Eye (tissue), 1 donor: Measurements from ENCODE around the gene MBD3.

Source experiments
- DNase-seq: peaks from one replicate; pipeline ENCODE4 v3.0.0-alpha.2; 2015

The MBD3 gene

DNA sequence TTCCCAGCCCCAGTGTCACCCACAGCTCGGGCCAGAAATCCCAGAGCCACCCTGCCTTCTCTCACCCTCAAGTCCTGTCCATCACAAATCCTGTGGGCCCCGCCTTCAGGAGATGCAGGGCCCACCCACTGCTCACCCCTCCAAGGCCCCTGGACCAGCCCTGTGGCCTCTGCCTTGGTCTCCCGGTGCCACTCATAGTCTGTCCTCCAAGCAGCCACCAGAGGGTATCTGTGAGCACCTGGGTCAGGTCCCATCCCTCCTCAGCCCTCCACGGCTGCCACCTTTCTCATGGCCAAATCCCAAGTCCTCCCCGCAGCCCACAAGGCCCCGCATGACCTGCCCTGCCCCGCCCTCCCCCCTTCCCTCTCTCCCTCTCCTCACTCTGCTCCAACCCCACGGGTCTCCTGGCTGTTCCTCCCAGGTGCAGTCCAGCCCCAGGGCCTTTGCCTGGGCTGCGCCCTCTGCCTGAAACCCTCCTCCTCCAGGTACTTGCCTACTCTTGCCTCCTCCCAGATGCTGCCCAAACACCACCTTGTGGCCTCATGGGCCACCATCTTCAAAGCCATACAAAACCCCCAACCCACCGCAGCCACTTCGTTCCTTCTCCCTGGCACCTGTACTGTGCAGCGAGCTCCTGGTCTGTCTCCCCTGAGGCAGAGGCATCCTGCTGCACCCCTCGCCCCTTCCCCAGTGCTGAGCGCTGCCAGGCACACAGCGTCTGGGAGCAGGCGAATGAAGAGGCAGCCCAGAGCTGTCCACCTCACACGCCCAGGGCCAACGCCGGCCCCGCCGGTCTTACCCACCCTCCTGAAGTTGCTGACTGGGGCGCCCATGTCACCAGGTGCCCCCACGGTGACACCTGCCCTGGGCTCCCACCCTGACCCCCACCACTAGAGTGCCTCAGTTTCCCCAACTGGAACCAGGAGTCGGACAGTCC, 25.8 kb upstream of the MBD3 start:
- no peak for DNase-seq

DNA sequence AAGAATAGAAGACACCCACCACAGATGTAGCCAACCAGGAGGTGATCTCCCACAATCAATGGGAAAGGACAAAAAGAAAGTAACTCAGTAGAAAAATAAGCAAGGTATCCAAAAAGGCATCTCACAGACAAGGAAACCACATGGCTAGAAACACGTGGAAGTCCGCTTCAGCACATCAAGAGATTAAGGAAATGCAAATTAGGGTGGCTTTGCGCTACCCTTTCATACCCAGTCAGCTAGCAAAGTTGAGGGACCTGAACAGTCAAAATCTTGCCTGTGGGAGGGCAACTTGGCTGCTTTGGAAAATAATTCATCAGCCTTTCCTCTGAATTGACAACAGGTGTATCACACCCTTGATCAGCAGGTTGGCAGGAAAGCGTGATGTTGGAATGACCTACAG, 24.2 kb upstream of the MBD3 start:
- no peak for DNase-seq

DNA sequence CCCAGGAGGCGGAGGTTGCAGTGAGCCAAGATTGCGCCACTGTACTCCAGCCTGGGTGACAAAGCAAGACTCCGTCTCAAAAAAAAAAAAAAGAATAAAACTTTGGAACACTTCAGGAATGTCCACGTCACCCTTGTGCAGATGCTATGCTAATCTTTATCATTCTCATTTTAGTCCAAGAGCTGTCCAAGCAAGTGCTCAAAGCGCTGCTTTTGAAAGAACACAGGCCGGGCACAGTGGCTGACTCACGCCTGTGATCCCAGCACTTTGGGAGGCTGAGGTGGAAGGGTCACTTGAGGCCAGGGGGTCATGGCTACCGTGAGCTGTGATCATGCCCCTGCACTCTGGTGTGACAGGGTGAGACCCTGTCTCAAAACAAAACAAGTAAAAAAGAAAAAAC, 23.7 kb upstream of the MBD3 start:
- no peak for DNase-seq

DNA sequence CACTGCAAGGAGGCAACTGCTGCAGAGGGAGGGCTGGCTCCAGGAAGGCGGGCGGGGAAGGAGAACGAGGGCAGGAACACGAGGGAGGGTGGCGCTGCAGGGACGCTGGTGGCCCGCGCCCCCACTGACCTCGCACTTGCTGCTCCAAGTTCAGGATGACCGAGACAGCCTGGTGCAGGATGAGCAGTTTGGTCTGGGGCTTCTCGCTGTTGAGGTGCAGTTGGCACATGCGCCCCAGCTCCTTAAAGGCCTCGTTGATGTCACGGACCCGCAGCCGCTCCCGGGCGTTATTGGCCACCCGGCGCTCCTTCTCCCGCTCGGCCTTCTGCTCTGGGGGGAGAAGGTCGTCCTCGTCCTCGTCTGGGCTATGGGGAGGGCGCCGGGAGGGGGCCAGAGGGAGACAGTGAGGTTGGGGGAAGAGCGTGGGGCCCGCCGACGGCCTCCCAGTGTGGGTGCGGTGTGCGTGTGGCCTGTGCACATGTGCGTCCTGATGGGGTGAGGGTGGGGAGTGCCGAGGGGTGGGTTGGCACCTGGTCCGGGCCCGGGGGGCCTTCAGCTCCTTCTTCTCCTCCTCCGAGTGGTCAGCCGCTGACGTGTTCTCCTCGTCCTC, 22.6 kb upstream of the MBD3 start:
- DNase-seq, result no peak

DNA sequence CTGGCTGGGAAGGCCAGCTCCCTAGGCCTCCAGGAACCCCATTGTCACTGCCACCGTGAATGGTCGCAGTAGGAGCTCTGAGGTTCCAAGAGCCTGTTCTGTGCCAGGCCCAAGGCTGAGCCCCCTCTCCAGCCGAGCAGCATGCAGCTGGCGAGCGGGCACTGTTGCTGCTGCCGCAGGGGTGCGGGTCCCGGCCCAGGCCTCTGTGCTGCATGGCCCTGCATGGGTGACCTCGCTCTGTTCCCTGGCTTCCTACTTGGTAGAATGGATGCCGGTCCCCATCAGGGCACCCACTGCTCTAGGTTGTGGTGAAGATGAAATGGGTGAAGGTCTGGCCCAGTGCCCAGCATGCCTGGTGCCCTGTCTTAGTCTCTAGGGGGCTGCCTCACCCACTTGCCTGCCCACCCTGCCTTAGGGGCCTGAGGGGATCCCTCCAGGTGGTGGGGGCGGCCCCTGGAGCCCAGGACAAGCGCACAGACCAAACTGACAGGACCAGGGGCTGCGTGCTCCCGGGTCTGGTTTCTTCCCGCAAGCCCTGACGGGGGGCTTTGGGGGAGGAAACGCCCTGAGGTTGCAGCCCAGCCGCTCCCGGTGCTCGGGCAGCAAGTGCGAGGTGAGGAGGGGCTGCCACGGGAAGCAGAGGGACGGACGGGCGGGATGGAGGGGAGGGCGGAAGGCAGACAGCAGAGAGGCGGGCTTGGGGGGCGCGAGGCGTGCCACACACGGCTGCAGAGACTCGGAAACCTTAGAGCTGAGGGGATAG, 21.3 kb upstream of the MBD3 start:
- no peak for DNase-seq

DNA sequence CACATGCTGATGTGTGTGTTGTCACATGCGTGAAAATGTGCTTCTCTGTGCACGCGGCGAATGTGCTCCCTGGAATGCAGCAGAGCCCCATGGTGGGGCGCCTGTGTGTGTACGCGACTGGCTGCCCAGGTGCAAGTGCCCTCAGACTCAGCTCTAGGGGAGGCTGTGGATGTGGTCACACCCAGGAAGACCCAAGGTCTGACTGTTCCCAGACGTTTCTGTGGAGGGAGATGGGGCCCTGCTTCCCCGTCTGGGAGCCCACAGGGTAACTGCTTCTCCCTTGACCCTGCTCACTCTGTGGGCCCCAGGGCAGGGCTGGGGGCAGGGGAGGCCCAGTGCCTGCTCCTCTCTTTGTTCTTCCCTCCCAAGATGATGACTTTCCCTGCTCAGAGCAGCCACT, 20.5 kb upstream of the MBD3 start:
- no peak for DNase-seq

DNA sequence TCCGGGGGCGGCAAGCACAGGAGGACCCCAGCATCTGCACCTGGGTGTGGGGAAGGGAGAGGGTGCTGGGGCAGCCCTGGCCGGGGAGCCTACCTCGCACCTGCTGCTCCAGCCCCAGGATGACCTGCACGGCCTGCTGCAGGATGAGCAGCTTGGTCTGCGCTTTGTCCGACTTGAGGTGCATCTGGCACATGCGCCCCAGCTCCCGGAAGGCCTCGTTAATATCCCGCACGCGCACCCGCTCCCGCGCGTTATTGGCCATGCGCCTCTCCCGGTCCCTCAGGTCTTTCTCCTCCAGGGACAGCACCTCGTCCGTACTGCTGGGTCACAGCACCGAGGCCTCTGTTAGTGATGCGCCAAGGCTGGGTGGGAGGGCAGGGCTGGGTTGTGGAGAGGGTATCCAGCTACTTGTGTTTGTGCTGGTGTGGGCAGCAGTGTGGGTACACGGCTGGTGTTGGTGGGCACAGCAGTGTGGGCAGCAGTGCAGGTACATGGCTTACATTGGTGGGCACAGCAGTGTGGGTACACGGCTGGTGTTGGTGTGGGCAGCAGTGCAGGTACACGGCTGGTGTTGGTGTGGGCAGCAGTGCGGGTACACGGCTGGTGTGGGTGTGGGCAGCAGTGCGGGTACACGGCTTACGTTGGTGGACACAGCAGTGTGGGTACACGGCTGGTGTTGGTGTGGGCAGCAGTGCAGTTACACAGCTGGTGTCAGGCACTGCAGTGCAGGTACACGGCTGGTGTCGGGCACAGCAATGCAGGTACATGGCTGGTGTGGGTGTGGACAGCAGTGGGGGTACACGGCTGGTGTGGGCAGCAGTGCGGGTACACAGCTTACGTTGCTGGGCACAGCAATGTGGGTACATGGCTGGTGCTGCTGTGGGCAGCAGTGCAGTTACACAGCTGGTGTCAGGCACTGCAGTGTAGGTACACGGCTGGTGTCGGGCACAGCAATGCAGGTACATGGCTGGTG, 19.7 kb upstream of the MBD3 start:
- DNase-seq, result no peak

DNA sequence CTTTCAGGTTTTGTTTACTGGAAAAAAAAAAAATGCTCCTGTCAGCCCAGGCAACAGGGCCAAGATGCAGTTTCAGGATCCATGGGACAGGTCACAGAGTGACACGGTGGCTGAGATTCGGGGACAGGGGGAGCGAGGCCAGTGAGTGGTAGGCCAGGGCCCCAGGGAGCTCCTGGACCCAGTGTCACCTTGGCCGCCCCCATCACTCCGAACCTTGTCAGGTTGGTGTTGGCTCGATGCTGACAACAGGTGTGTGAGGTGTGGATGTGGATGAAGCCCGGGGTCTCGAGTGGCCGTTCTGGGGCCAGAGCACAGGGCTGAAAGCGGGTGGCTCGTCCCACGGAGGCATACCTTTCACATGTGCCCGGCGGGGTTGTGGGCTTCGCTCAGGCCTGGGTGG, 18.7 kb upstream of the MBD3 start:
- no peak for DNase-seq

DNA sequence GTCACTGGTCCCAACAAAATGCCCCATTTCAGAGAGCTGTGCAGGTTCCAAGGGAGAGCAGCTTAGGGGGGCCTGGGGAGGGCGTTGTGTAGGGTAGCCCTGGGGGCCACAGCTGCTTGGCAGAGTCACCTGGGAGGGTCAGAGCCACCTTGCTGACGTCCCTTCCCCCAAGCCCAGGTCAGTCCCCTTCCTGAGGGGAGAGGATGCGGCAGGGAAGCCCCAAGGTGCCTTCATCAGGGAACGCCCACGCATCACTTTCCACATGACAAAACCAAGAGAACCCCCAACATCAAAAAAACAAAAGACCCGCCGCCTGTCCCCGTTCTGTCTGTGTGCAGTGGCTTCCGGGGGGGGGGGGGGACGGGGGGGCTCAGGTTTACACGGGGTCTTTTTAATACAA, 17.9 kb upstream of the MBD3 start:
- DNase-seq, result no peak

DNA sequence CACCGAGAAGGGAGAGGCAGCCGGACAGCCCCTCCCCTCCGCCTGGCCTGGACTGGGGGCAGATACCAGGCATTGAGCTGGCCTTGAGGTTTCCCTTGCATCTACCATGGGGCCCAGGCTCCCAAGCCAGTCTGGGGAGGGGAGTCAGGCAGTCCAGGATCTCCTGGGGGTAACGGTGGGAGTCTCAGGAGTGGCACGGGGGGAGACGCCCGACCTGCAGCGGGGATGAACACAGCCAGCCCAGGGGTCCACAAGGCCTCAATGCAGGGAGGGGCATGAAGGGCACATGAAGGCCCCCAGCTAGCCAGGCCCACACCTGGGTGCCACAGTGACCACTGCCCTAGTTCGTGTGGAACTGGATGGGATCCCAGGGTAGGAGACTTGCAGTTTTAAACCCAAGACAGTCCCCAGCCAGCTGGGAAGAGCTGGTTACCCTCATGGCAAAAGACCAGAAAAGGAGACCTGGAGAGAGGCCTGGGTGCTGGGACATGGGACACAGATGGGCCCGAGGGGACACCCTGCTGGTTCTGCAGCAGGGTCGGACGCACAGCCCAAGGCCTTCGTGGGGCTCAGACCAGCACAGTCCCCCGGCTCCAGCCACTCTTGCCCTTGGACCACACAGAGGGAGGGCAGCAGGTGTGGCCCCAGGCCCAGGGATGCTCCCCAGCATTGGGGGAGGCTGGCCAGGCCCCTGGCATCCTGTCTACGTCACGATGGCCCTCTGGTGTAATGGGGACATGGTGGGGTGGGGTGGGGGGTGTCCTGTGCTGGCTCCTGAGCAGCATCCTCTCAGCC, 17.2 kb upstream of the MBD3 start:
- no peak for DNase-seq

DNA sequence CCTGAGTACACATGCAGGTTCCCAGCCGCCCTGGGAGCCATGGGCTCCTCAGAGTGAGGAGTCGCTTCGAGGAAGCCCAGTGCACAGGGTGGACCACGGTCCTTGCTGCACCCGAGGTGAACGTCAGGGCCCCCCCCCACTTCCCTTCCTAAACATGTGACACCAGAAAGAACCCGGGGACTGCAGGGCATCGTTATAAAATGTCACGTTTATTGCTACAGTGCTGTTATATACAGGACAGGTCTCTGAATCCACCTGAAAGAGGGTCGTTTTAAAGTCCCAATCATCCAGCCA, 16.4 kb upstream of the MBD3 start:
- no peak for DNase-seq

DNA sequence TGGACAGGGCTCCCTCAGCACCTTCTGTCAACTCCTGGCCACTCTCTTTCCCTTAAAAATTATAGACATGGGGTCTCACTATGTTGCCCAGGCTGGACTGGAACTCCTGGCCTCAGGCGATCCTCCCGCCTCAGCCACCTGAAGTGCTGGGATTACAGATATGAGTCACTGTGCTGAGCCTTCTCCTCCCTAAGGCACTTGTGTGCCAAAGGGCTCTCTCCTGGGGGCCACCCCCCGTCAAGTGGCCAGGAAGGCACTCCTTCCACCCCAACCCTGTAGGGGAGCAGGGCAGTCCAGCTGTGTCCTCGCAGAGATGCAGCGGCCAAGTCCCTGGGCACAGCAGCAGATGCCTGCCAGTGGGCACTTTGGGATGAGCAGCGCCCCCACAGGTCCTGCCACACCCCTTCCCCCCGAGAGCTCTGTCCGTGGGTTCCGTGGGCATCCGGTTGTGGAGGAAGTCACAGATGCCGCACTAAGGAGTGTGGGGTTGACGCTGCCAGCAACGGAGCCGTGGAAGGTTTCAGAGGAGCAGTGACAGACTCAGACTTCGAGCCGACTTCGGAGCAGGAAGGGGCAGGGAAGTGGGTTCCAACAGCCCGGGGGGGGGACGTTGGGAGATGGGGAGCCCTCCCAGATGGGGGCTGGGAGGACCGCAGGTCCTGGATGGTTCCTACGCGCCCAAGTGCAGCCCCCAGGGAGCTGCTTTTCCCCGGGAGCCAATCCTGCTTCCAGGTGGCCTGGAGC, 15.9 kb upstream of the MBD3 start:
- no peak for DNase-seq

DNA sequence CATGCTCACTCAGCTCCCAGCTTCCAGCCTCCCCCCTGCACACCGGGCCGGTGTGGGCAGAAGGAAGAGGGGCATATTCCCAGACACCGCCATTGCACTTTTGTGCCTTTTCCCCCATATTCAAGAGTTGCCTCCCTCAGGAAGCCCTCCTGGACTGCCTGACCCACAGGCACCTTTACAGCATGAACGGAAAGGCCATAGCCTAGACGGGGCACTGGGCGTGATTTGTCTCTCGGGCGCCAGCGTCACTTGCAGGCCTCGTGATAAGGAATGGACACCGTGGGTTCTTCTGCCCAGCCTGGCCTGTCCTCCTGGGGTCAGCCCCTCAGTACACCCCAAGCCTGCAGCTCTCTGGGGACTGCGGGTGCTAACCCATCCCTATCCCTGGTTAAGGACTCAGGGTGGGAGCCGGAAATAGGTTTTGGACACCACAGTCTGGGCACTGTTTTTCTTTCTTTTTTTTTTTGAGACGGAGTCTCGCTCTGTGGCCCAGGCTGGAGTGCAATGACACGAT, 13.5 kb upstream of the MBD3 start:
- DNase-seq, result no peak

DNA sequence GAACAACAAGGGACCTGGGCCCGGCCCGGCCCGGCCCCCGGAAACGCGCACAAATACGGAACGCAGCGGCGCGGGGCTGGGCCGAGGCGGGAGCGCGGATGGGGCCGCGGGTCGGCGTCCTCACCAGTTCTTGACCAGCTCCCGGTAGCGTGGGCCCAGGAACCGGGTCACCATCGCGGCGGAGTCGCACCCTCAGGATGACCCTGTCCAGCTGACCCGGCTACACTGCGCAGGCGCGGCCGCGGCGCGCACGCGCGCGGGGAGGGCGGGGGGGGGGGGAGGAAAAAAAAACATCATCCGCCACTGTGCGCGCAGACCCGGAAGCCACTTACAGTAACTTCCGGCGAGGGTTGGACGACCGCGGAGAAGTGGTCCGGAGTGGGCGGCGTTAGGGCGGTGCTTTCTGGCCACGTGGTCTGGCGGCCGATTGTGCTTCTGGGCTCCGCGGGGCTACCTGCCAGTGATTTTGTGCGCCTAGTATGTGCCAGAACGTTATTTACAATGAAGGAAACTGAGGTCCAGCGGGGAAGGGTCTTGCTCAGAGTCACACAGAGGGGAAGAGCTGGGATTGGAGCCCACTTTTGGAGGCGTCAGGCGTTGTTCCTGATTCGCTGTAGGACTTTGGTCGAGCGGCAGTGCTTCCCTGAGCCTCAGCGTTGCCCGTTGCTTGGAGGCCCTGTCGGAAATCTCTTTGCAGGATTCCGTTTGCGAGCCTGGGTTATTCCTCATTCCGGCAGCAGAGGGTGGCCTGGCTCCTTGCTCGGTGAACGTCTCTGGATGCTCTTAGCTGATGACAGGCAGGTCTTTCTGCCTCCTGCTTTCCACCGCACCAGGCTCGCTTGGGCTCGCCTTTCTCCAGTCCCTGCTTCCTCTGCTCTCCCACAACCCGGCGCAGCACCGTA, 12.8 kb upstream of the MBD3 start, which contains the start of gene UQCR11:
Gene UQCR11 (minus strand): TSS at position 227 of the 902 bp plus-strand sequence. CDS start 53 bp downstream, at position 174.
- peak; percentile 98 for DNase-seq

DNA sequence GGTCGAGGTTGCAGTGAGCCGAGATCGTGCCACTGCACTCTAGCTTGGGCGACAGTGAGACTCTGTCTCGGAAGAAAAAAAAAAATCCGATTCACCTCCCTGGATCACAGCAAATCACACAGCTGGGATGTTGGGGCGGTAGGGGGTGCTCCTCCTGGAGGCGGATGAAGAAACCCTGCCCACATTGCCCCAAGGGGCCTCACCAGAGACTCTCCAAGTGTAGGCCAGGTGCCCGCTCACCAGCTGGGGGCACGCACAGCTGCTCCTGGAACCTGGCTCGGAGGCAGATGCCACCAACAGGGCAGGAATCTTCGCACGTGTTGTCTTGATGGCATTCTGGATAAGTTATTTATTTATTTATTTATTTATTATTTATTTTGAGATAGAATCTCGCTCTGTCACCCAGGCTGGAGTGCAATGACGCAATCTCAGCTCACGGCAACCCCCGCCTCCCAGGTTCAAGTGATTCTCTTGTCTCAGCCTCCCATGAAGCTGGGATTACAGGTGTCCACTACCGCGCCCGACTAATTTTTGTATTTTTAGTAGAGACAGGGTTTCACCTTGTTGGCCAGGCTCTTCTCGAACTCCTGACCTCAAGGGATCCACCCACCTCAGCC, 9.5 kb upstream of the MBD3 start:
- DNase-seq, result no peak

DNA sequence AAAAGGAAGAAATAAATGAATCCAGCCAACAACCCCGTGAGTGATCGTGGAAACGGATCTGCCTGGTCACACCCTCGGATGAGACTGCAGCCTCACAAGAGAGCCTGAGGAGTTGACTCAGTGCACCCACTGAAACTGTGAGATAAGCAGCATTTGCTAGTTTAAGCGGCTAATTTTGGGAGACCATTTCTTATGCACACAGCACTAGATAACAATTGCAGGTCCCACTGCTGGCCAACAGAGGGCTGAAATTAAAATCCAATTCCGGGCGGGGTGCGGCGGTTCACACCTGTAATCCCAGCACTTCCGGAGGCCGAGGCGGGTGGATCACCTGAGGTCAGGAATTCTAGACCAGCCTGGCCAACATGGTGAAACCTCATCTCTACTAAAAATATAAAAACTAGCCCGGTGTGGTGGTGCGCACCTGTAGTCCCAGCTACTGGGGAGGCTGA, 9.0 kb upstream of the MBD3 start:
- no peak for DNase-seq

DNA sequence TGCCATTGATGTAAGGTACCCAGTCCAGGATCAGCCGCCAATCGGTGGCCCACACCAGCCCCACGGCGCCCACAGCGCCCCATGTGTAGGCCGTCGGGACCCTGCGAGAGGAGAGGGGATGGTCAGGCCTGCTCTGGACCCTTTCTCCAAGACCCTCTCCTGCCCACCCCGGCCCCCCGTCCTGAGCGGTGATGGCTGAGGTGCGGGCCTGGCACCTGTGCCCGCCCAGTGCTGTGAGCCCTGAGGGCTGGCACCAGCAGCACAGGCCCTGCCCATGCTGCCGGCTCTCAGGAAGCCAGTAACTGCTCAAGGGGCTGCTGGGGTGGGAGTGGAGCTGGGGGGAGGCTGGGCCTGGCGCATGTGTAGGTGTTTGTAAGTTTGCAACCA, 6.8 kb upstream of the MBD3 start:
- no peak for DNase-seq

DNA sequence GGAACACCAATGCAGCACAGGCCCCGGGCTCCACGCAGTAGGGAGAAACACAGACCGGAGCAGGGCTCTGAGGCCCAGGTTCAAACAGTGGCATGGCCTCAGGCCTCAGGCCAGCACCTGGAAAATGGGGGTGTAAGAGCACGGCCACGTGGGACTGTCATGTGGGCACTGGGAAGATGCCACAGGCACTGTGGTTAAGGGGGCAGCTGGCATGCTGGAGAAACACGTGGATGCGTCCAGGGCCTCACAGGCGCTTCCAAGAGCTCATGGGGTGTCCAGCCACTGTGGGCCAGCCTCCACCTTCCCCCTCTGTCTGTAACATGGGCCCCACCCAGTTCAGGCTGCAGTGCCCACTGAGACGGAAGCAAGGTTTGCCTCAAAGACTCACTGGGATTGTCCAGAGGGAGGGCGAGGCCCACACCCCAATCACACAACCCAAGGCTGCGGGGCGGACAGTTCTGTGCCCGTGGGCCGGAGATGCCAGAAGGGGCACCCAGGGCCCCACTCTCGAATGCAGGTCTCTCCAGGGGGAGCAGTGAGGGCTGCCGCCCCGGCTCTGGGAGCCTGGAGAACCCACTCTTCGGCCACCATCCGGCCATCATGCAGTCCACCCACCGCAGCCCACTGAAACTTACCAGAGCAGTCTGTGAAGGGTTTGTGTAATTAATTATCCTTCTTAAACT, 6.3 kb upstream of the MBD3 start:
- DNase-seq, result no peak

DNA sequence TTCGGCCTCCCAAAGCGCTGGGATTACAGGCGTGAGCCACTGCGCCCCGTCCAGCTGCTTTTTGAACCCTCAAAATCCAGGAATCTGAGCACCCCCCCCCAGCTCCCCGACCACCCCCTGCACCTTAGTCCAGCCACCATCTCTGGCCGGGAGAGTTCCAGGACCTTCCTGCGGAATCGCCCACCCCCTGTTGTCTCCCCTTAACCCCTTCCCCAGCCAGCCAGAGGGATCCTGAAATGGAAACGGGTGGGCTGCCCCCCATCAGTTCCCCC, 772 bp upstream of the MBD3 start:
- DNase-seq, result no peak
